Loucy (cell line): ENCODE data around the gene DNAH9.

ENCODE experiments used
- EZH2phosphoT487 ChIP-seq: fragments of 200-600 bp; IDR thresholded peaks from 2 replicates; pipeline ENCODE4 v1.6.1; 2018; ENCODE audit warnings: antibody characterized with exemption, mild to moderate bottlenecking, moderate library complexity, borderline replicate concordance
- TF ChIP-seq, protein P1 (sequence below): fragments of 200-600 bp; sonication (generic); conservative IDR thresholded peaks from 2 replicates; pipeline ENCODE4 v1.5.1; 2014; ENCODE audit warnings: mild to moderate bottlenecking, antibody characterized with exemption, low read length

DNA sequence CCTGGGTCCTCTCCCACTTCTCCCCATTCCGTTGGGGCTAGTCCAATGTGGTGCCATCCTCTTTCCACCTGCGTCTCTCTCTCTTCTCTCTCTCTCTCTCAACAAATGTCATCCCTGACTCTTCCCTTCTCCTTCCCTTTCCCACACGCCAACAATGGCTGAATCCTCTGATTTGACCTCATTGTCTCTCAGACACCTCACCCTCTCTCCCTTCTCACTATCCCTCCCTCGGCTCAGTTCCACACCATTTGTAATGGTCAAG is 399.6 kb downstream of the DNAH9 start:
- TF ChIP-seq, protein P1, sequence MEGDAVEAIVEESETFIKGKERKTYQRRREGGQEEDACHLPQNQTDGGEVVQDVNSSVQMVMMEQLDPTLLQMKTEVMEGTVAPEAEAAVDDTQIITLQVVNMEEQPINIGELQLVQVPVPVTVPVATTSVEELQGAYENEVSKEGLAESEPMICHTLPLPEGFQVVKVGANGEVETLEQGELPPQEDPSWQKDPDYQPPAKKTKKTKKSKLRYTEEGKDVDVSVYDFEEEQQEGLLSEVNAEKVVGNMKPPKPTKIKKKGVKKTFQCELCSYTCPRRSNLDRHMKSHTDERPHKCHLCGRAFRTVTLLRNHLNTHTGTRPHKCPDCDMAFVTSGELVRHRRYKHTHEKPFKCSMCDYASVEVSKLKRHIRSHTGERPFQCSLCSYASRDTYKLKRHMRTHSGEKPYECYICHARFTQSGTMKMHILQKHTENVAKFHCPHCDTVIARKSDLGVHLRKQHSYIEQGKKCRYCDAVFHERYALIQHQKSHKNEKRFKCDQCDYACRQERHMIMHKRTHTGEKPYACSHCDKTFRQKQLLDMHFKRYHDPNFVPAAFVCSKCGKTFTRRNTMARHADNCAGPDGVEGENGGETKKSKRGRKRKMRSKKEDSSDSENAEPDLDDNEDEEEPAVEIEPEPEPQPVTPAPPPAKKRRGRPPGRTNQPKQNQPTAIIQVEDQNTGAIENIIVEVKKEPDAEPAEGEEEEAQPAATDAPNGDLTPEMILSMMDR = no peak
- TF ChIP-seq EZH2phosphoT487 = no peak
